Smooth muscle cell of the pulmonary artery (primary cell): Measurements from ENCODE around the gene LIG1. TPM values are rescaled to one million over a fixed set of nuclear protein-coding genes. Genes with fewer than 3 reads are reported as not detected.

Experiments
- total RNA-seq: library from RNA; depleted of rRNA; stranded (reverse); fragments of >200 nt; gene quantifications from 2 replicates; pipeline ENCODE4 v1.2.3, GENCODE V29; 2014

Gene LIG1
- 10.6 and 11.2 TPM in 2 replicates for total RNA-seq

DNA sequence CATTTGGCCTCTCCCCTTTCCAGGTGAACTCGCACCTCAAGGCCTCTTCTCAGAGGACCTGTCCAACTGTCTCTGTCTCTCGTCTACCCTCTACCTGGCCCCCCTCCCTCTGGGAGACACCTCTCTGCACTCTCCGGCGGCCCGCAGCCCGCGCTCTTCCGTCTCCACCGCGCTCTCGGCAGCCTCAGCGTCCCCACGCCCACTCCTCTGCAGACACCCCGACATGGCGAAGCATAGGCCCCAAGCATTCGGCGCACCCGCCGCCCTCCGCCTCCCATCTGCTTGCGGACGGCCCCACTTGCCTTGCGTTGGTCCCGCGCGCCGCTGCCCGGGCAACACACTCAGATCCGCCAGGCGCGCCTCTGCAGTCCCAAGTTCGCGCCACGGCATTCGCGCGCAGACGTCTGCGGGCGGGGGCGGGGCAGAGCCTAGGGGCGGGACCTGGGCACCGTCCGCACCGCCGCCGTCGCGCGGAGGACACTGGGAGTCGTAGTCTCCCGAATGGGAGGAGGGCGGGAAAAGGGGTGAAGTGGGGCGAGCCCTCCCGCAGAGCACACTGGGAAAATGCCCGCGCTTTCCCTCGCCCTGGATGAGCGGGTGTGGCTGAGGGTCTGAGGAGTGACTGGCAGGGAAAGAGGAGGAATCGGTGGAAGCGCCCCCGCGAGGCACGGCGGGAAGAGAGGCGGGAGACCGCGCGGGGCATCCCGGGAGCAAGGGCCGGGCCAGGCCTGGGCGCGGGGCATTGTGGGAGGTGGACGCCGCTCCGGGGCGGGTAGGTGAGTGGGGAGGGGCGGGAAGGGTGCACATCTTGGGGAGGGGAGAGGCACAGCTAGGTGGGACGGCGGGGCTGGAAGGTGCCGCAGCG is at the start of gene LIG1, which contains the start of gene ZSWIM9:
Gene LIG1 (minus strand): TSS at position 406 of the 865 bp plus-strand sequence. CDS start 4,778 bp downstream, outside the sequence.
Gene ZSWIM9 (plus strand): TSS at position 742 of the 865 bp plus-strand sequence. CDS start 1,123 bp downstream, outside the sequence.

DNA sequence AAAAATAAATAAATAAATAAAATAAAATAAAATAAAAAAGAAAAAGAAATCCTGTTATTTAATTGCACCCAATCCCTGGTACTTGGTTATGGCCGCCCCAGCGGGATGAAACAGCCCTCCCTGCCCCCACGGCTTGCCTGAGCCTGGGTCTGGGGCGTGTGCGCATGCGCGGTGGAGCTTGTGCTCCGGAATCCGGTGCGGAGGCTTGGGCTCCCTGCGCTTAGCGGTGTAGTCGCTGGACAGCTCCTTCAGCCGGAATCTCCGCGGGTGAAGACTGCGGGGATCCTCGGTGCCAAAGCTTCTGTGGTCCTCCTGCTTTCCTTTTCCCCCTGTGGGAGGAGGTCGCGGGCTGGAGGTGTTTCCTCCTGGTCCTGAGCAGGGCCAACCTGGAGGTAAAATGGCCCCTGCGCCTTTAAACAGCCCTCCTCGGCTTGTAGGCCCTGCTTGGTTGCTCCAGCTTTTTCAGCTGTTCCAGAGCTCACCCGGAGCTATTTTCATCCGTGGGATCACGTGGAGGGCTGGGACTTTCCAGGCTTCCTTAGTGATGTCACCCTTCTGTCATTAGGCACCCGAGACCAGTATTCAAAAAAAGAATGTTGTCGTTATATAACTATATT is 59.7 kb downstream of the LIG1 start, which contains the start of gene PLA2G4C:
Gene PLA2G4C (minus strand): TSS at position 468 of the 617 bp plus-strand sequence. CDS start 4,288 bp downstream, outside the sequence.

Other genes starting within 250 kb of the LIG1 start
- gene BSPH1, start 178.2 kb downstream of the LIG1 start, total RNA-seq = not detected in 2 replicates
- gene ELSPBP1, start 175.7 kb downstream of the LIG1 start, total RNA-seq = not detected in 2 replicates
- gene CABP5, start 126.3 kb downstream of the LIG1 start, total RNA-seq = not detected in 2 replicates
- 23.6 and 26.0 TPM in 2 replicates for gene PLA2G4C, start 59.5 kb downstream of the LIG1 start, total RNA-seq
- 5.3 and 6.9 TPM in 2 replicates for gene ZSWIM9, start 336 bp upstream of the LIG1 start, total RNA-seq
- gene CARD8, start 85.6 kb upstream of the LIG1 start, total RNA-seq = 17.7 and 23.4 TPM in 2 replicates
- gene ZNF114, start 99.7 kb upstream of the LIG1 start, total RNA-seq = 0.59 TPM in 1 of 2 replicates, not detected in the other
- 132 and 188 TPM in 2 replicates for gene EMP3, start 155.2 kb upstream of the LIG1 start, total RNA-seq
- gene TMEM143, start 193.6 kb upstream of the LIG1 start, total RNA-seq = 5.2 and 7.3 TPM in 2 replicates
- gene SYNGR4, start 194.0 kb upstream of the LIG1 start, total RNA-seq = not detected in 2 replicates
- 118 TPM in 2 replicates for gene KDELR1, start 221.2 kb upstream of the LIG1 start, total RNA-seq
- gene GRIN2D, start 223.3 kb upstream of the LIG1 start, total RNA-seq = 0.59 and 1.1 TPM in 2 replicates